Type B pancreatic cell (in vitro differentiated cells): Measurements from ENCODE around the gene AFF2. TPM values are rescaled to one million over a fixed set of nuclear protein-coding genes. Genes with fewer than 3 reads are reported as not detected.

Experiments used
- DNase-seq: peaks from one replicate; pipeline ENCODE4 v3.0.0; 2021; ENCODE audit warnings: mixed read lengths; ENCODE audit not compliant: unreplicated experiment; ENCODE audit errors: extremely low spot score
- H3K27ac Mint-ChIP-seq: 2 replicates; pipeline ENCODE4 v1.8.0; 2021; ENCODE audit warnings: mild to moderate bottlenecking, mixed read lengths
- H3K27me3 Mint-ChIP-seq: 2 replicates; pipeline ENCODE4 v1.8.0; 2021; ENCODE audit warnings: mixed read lengths
- H3K36me3 Mint-ChIP-seq: 2 replicates; pipeline ENCODE4 v1.8.0; 2021; ENCODE audit warnings: mixed read lengths
- H3K4me1 Mint-ChIP-seq: one replicate; pipeline ENCODE4 v1.8.0; 2021; ENCODE audit warnings: mixed read lengths; ENCODE audit not compliant: unreplicated experiment
- H3K4me3 Mint-ChIP-seq: 2 replicates; pipeline ENCODE4 v1.8.0; 2021; ENCODE audit warnings: mild to moderate bottlenecking, mixed read lengths
- H3K9me3 Mint-ChIP-seq: 2 replicates; pipeline ENCODE4 v1.8.0; 2021; ENCODE audit warnings: mixed read lengths
- total RNA-seq: library from RNA; stranded (reverse); gene quantifications from 2 replicates; pipeline ENCODE4 v1.2.1, GENCODE V29; 2021; ENCODE audit warnings: low replicate concordance
- TF ChIP-seq, protein P1 (sequence below): fragments of 200-600 bp; sonication (generic); conservative IDR thresholded peaks from 2 replicates; pipeline ENCODE4 v1.5.0; 2021; ENCODE audit warnings: antibody characterized with exemption, mild to moderate bottlenecking

The AFF2 gene
- total RNA-seq, 1 donor from 2014 or later = 21.3 TPM

DNA sequence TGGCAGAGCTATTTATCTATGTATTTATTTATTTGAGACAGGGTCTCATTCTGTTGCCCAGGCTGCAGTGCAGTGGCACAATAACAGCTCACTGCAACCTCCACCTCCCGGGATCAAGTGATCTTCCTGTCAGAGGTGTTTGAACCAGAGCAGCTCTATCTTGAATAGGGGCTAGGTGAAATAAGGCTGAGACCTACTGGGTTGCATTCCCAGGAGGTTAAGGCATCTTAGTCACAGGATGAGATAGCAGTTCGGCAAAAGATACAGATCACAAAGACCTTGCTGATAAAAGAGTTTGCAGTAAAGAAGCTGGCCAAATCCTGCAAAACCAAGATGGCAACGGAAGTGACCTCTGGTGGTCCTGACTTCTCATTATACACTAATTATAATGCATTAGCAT is 501.9 kb downstream of the AFF2 start:
- no peak for DNase-seq
- Mint-ChIP-seq H3K27ac (no peak overlapping the region), H3K36me3 (no peaks in the 10 kb centered on the region), H3K9me3 (no peaks in the 10 kb centered on the region), H3K4me1 (no peaks in the 10 kb centered on the region), H3K27me3 (no peaks in the 10 kb centered on the region), H3K4me3 (no peak overlapping the region)
- TF ChIP-seq, protein P1, sequence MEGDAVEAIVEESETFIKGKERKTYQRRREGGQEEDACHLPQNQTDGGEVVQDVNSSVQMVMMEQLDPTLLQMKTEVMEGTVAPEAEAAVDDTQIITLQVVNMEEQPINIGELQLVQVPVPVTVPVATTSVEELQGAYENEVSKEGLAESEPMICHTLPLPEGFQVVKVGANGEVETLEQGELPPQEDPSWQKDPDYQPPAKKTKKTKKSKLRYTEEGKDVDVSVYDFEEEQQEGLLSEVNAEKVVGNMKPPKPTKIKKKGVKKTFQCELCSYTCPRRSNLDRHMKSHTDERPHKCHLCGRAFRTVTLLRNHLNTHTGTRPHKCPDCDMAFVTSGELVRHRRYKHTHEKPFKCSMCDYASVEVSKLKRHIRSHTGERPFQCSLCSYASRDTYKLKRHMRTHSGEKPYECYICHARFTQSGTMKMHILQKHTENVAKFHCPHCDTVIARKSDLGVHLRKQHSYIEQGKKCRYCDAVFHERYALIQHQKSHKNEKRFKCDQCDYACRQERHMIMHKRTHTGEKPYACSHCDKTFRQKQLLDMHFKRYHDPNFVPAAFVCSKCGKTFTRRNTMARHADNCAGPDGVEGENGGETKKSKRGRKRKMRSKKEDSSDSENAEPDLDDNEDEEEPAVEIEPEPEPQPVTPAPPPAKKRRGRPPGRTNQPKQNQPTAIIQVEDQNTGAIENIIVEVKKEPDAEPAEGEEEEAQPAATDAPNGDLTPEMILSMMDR = no peak

DNA sequence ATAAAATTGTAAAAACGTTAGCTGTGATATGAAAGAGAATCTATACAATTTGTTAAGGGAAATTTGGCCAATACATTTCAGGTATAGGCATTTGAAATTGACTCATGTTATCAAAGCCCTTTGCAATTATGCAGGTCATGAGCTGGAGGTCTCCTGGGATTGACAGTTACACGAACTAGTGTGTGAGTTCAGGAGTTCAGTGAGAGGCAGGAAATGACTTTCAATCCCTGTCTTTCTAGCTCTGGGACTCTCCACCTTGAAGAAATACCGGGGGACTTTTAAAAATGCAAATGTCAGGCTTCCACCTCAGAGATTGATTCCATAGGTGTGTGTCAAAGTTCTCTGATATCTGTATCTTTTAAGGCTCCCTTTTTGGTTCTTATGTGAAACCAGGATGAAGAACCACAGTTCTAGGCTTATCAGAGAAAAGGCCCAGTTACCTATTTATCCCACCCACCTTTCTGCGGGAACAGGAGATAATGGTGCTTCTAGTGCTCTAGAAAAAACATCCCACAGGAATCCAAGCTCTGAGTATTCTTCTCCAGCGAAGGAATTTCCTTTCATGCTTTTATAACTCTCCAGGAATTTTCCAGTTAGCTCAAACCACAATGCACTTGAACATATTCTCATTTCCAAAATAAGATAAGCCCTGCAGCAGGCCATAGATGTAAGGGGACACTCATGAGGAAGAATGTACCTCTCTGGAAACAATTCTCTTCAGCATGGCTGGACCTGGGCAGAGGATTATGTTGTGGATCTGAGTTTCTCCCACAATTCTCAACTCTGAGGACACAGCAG is 503.6 kb downstream of the AFF2 start:
- H3K27me3 Mint-ChIP-seq = no peaks in the 10 kb centered on the region
- H3K36me3 Mint-ChIP-seq = no peaks in the 10 kb centered on the region
- H3K4me3 Mint-ChIP-seq = no peak overlapping the region
- no peak for DNase-seq
- H3K4me1 Mint-ChIP-seq = no peaks in the 10 kb centered on the region
- no peaks in the 10 kb centered on the region for H3K9me3 Mint-ChIP-seq
- H3K27ac Mint-ChIP-seq = no peak overlapping the region
- TF ChIP-seq, protein P1 = no peak

DNA sequence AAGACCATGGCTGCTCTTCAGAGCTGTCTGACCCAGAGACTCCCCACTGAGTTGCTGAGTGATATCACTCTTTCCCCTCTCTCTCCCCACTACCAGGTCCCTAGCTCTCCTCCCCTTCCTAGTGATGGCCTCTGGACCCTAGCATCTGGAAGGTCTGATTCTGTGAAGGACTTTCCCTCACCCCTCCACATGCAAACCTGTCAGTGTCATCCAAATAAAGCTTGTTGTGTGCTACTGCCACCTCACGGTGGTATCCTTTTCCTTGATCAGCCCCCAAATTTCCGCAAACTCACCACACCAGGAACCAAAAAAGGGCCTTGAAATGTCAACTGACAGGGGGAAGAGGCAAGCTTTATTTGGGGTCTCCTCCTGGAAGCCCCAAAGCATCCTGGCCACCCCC is 504.5 kb downstream of the AFF2 start:
- DNase-seq = no peak
- Mint-ChIP-seq H3K27ac (no peak overlapping the region), H3K36me3 (no peaks in the 10 kb centered on the region), H3K9me3 (no peaks in the 10 kb centered on the region), H3K4me3 (no peak overlapping the region), H3K27me3 (no peaks in the 10 kb centered on the region), H3K4me1 (no peaks in the 10 kb centered on the region)
- TF ChIP-seq, protein P1 = no peak

DNA sequence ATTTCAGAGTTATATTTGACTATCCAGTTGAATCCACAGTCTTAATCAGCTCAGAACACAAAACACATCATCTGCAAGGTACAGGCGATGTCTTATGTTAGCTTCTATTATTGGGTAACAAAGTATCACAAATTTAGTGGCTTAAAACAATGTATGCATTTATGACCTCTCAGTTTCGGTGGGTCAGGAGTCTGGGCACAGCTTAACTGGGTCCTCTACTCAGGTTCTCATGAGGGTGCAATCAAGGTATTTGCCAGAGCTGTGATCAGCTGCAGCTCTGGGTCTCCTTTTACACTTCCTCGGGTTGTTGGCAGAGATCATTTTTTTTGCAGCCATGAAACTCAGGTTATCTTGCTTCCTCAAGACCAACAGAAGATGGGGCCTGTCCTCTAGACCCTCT is 505.8 kb downstream of the AFF2 start:
- H3K27me3 Mint-ChIP-seq = no peaks in the 10 kb centered on the region
- TF ChIP-seq, protein P1 = no peak
- peaks cover 4% of the 10 kb centered on the region for H3K4me1 Mint-ChIP-seq
- H3K4me3 Mint-ChIP-seq = no peak overlapping the region
- H3K36me3 Mint-ChIP-seq = no peaks in the 10 kb centered on the region
- H3K9me3 Mint-ChIP-seq = no peaks in the 10 kb centered on the region
- DNase-seq = no peak
- no peak overlapping the region for H3K27ac Mint-ChIP-seq

DNA sequence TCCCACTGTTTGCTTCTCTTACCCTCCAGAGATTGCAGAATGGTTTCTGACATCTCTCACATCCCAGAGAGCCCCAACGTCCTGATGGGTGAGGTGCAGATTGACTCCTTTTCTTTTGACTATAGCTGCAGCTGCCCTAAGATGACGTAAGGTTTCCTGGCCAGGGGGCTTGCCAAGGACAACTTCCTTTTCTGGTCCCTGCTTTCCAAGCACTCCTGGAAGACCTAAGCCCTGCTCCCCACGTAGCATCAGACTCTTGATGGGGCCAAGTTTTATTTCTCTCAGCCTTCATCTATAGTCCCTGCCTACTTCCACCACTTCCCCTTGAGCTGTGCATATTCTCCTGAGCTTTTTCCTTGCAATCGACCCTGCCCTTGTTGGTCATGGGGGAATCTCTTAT is 507.0 kb downstream of the AFF2 start:
- Mint-ChIP-seq H3K27me3 (peaks cover under 1% of the 10 kb centered on the region), H3K9me3 (no peaks in the 10 kb centered on the region), H3K4me3 (no peak overlapping the region), H3K27ac (no peak overlapping the region), H3K4me1 (peaks cover 4% of the 10 kb centered on the region), H3K36me3 (no peaks in the 10 kb centered on the region)
- no peak for DNase-seq
- TF ChIP-seq, protein P1 = no peak
